IMR-90 (cell line): ENCODE measurements around the gene SKP2. TPM values are rescaled to one million over a fixed set of nuclear protein-coding genes. Genes with fewer than 3 reads are reported as not detected.

Experiments
- ATAC-seq: fragments of 200-7000 bp; cut with Tn5 transposase; 2 replicates; pipeline ENCODE4 v1.9.1; 2020; ENCODE audit warnings: low read depth, mild to moderate bottlenecking, moderate library complexity
- BruUV-seq: library from RNA; stranded (reverse); fragments of 400-500 nt; replicated peaks from 2 replicates; lab custom pipeline; 2021; lab: Mats Ljungman, UMichigan
- CTCF ChIA-PET: fragments of 300-600 bp; formaldehyde crosslinking; extraction: SDS; loops from one replicate; lab custom pipeline; 2021; ENCODE audit warnings: antibody characterized with exemption; lab: Yijun Ruan, JAX
- POLR2A ChIA-PET: fragments of 300-600 bp; sonication (Branson Sonifier 250); formaldehyde crosslinking; loops from one replicate; lab custom pipeline; 2022; ENCODE audit warnings: antibody characterized with exemption; ENCODE audit not compliant: unreplicated experiment; lab: Charles Lee
- DNase-seq: peaks from one replicate; pipeline ENCODE4 v3.0.0; 2013
- H2AFZ ChIP-seq: replicated peaks from 2 replicates; pipeline ENCODE3; 2013; ENCODE audit warnings: low read length, mild to moderate bottlenecking; ENCODE audit not compliant: poor library complexity
- H2AK5ac ChIP-seq: 2 replicates; pipeline ENCODE4 v1.6.1; 2013; ENCODE audit warnings: low read depth, low read length, inconsistent platforms
- H2AK9ac ChIP-seq: replicated peaks from 2 replicates; pipeline ENCODE3; 2013; ENCODE audit warnings: mild to moderate bottlenecking, low read depth, low read length, moderate library complexity; ENCODE audit not compliant: poor library complexity
- H2BK120ac ChIP-seq: 2 replicates; pipeline ENCODE4 v1.6.1; 2013; ENCODE audit warnings: low read depth, low read length, inconsistent platforms
- H2BK15ac ChIP-seq: 3 replicates; pipeline ENCODE4 v1.6.1; 2013; ENCODE audit warnings: low read depth, low read length, inconsistent platforms
- H2BK20ac ChIP-seq: 2 replicates; pipeline ENCODE4 v1.6.1; 2013; ENCODE audit warnings: low read depth, mild to moderate bottlenecking, inconsistent platforms, low read length, moderate library complexity
- H2BK5ac ChIP-seq: 2 replicates; pipeline ENCODE4 v1.6.1; 2013; ENCODE audit warnings: mild to moderate bottlenecking, low read depth, low read length, inconsistent platforms; ENCODE audit not compliant: poor library complexity, severe bottlenecking
- H3K14ac ChIP-seq: replicated peaks from 2 replicates; pipeline ENCODE4 v1.6.1; 2013; ENCODE audit warnings: low read depth, low read length, inconsistent platforms
- H3K18ac ChIP-seq: 2 replicates; pipeline ENCODE4 v1.6.1; 2013; ENCODE audit warnings: low read depth, low read length, control low read depth
- H3K23ac ChIP-seq: 2 replicates; pipeline ENCODE4 v1.6.1; 2013; ENCODE audit warnings: low read depth, low read length, inconsistent platforms
- H3K27ac ChIP-seq: 2 replicates; pipeline ENCODE4 v1.5.1; 2013; ENCODE audit warnings: mild to moderate bottlenecking, control low read depth, low read length; ENCODE audit not compliant: insufficient read depth
- H3K27me3 ChIP-seq: 2 replicates; pipeline ENCODE4 v1.6.1; 2013; ENCODE audit warnings: low read length; ENCODE audit not compliant: control insufficient read depth, insufficient read depth
- H3K36me3 ChIP-seq: 2 replicates; pipeline ENCODE4 v1.6.1; 2013; ENCODE audit warnings: low read length, mixed read lengths; ENCODE audit not compliant: control insufficient read depth, insufficient read depth
- H3K4ac ChIP-seq: 2 replicates; pipeline ENCODE4 v1.6.1; 2013; ENCODE audit warnings: low read depth, low read length, inconsistent platforms
- H3K4me1 ChIP-seq: 2 replicates; pipeline ENCODE4 v1.6.1; 2013; ENCODE audit warnings: low read length, mixed read lengths; ENCODE audit not compliant: control insufficient read depth, insufficient read depth
- H3K4me2 ChIP-seq: 2 replicates; pipeline ENCODE4 v1.6.1; 2013; ENCODE audit warnings: low read depth, mild to moderate bottlenecking, control low read depth, low read length, moderate library complexity
- H3K4me3 ChIP-seq: 2 replicates; pipeline ENCODE4 v1.5.1; 2013; ENCODE audit warnings: low read depth, mild to moderate bottlenecking, control low read depth, low read length, moderate library complexity; ENCODE audit not compliant: insufficient read depth
- H3K56ac ChIP-seq: 2 replicates; pipeline ENCODE4 v1.6.1; 2013; ENCODE audit warnings: low read length, inconsistent platforms; ENCODE audit not compliant: insufficient read depth; ENCODE audit errors: extremely low read depth
- H3K79me1 ChIP-seq, 2 experiments: 2 replicates each; pipeline ENCODE4 v1.6.1; 2013; ENCODE audit warnings: low read length in 2 of 2, inconsistent platforms in 1 of 2, low read depth in 1 of 2
- H3K9ac ChIP-seq: 2 replicates; pipeline ENCODE4 v1.6.1; 2013; ENCODE audit warnings: low read depth, low read length, control low read depth
- H3K9me1 ChIP-seq: 2 replicates; pipeline ENCODE4 v1.6.1; 2013; ENCODE audit warnings: low read length, inconsistent platforms; ENCODE audit not compliant: insufficient read depth
- H3K9me3 ChIP-seq: 2 replicates; pipeline ENCODE4 v1.6.1; 2013; ENCODE audit warnings: low read length; ENCODE audit not compliant: control insufficient read depth, insufficient read depth
- H4K20me1 ChIP-seq: 2 replicates; pipeline ENCODE4 v1.6.1; 2013; ENCODE audit warnings: low read length, inconsistent platforms; ENCODE audit not compliant: insufficient read depth
- H4K5ac ChIP-seq: 2 replicates; pipeline ENCODE4 v1.6.1; 2013; ENCODE audit warnings: mild to moderate bottlenecking, low read depth, low read length, control low read depth
- H4K8ac ChIP-seq, 2 experiments: 2 replicates each; pipeline ENCODE4 v1.6.1; 2013; ENCODE audit warnings: low read depth in 2 of 2, low read length in 2 of 2, control low read depth in 1 of 2, inconsistent platforms in 1 of 2
- H4K91ac ChIP-seq: 2 replicates; pipeline ENCODE4 v1.6.1; 2013; ENCODE audit warnings: low read depth, low read length, inconsistent platforms; ENCODE audit not compliant: insufficient read depth
- BHLHE40 ChIP-seq: fragments of 150-350 bp; IDR thresholded peaks from 2 replicates; pipeline ENCODE4 v1.6.1; 2016; ENCODE audit warnings: mild to moderate bottlenecking, low read depth, low read length
- CEBPB ChIP-seq: IDR thresholded peaks from 2 replicates; pipeline ENCODE4 v1.6.1; 2012; ENCODE audit warnings: low read depth, low read length, improper control_type of control experiment
- ELK1 ChIP-seq: fragments of 150-350 bp; IDR thresholded peaks from 2 replicates; pipeline ENCODE4 v1.6.1; 2016; ENCODE audit warnings: low read depth, mild to moderate bottlenecking, low read length, moderate library complexity, borderline replicate concordance
- MAZ ChIP-seq: IDR thresholded peaks from 2 replicates; pipeline ENCODE4 v1.6.1; 2012; ENCODE audit warnings: low read depth, mild to moderate bottlenecking, low read length, improper control_type of control experiment, moderate library complexity, borderline replicate concordance
- RAD21 ChIP-seq: IDR thresholded peaks from 2 replicates; pipeline ENCODE4 v1.6.1; 2012; ENCODE audit warnings: low read length, improper control_type of control experiment
- RFX5 ChIP-seq: IDR thresholded peaks from 2 replicates; pipeline ENCODE4 v1.8.0; 2012; ENCODE audit warnings: low read depth, mild to moderate bottlenecking, low read length, moderate library complexity
- dilution Hi-C: fragments of 300-500 bp; cut with HindIII; formaldehyde crosslinking; loops from one replicate; pipeline ENCODE4 v1.14.3; 2018; ENCODE audit warnings: low sequenced_read_pairs; ENCODE audit not compliant: unreplicated experiment
- in situ Hi-C: fragments of 300-500 bp; cut with MboI; formaldehyde crosslinking; loops from 3 replicates; pipeline ENCODE4 v1.14.3; 2019; ENCODE audit warnings: low sequenced_read_pairs, inconsistent platforms, mixed read lengths
- intact Hi-C: fragments of 100-400 bp; cut with micrococcal nuclease; formaldehyde crosslinking; loops from 2 replicates; pipeline ENCODE4 v1.10.0; 2022
- polyA plus RNA-seq, 3 experiments: library from polyadenylated mRNA; depleted of rRNA; stranded (reverse); fragments of >200 nt; gene quantifications; 2 replicates each; pipeline ENCODE4 v1.2.3, GENCODE V29; 2012; ENCODE audit warnings: low replicate concordance in 1 of 3
- total RNA-seq: library from RNA; depleted of rRNA; stranded (reverse); fragments of >200 nt; gene quantifications from 2 replicates; pipeline ENCODE4 v1.2.3, GENCODE V29; 2012

Gene SKP2
- total and polyA plus RNA-seq, 2 of the 4 experiments (the other 2 are of a cell fraction): 23.3 to 92.1 TPM

DNA sequence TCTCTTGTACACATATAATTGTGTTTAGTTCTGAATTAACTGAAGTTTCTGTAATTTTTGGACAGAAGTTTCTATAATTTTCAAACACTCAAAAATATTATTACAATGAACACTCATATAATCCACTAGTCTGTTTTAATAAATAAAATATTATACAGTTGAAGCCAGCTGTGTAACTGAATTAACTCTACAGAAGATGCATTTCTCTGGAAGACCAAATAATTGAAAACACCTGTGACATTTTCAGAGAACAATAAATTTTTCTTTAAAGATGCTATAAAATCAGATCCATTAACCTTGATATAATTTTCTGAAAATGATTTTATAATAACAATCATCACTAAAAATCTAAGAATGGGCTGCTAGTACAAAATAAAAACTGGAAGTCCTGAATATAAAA lies 75.1 kb downstream of the SKP2 start:
- H3K9me1 ChIP-seq: 0 out of 2 replicates have a peak, but pooled peaks cover 2% of the 10 kb centered on the region
- peaks cover 4% of the 10 kb centered on the region for H3K36me3 ChIP-seq
- H2BK15ac ChIP-seq: no peak overlapping the region
- H3K79me1 ChIP-seq: peaks cover 5 to 12% of the 10 kb centered on the region in 2 experiments; a peak in 2 of 4 replicates
- ATAC-seq (no peak), DNase-seq (no peak)
- POLR2A ChIA-PET: no interaction called here
- no peak overlapping the region for H3K9ac ChIP-seq
- H3K4me3 ChIP-seq: no peak overlapping the region
- H2BK120ac ChIP-seq: no peak overlapping the region
- H3K14ac ChIP-seq: no peak overlapping the region
- H3K56ac ChIP-seq: no peak overlapping the region
- no peak overlapping the region for H3K18ac ChIP-seq
- no peak overlapping the region for H4K5ac ChIP-seq
- no peak overlapping the region for H2AK5ac ChIP-seq
- no peak overlapping the region for H2BK20ac ChIP-seq
- no peaks in the 10 kb centered on the region for H3K27me3 ChIP-seq
- no peak overlapping the region for H3K4me2 ChIP-seq
- dilution Hi-C loops: no loop called here
- no peak overlapping the region for H2AFZ ChIP-seq
- H3K4ac ChIP-seq: no peak overlapping the region
- H2AK9ac ChIP-seq: no peak overlapping the region
- no peaks in the 10 kb centered on the region for H3K9me3 ChIP-seq
- no peak overlapping the region for H3K27ac ChIP-seq
- no TSS peak for BruUV-seq
- H4K20me1 ChIP-seq: no peaks in the 10 kb centered on the region; the same call in 1 of the 2 replicates
- peaks cover 7% of the 10 kb centered on the region for H3K4me1 ChIP-seq
- H2BK5ac ChIP-seq: no peak overlapping the region
- H4K8ac ChIP-seq: no peak overlapping the region
- no peak overlapping the region for H4K91ac ChIP-seq
- CTCF ChIA-PET: interaction anchor here (0.9 kb wide), 1 partner anchor 49 kb away, joined by 4 read pairs; no protein-coding TSS in a partner anchor
- intact Hi-C loops: loop anchor here (2.0 kb wide), 1 partner anchor 14 kb away; no protein-coding TSS in a partner anchor
- in situ Hi-C loops: loop anchor here (10.0 kb wide), 1 partner anchor 78 kb away; the partner anchor contains the start of gene RANBP3L
- TF ChIP-seq RFX5: no peak
- TF ChIP-seq MAZ: no peak
- no peak for TF ChIP-seq RAD21
- no peak for TF ChIP-seq ELK1
- no peak for TF ChIP-seq CEBPB
- no peak for TF ChIP-seq BHLHE40
- no peak overlapping the region for H3K23ac ChIP-seq
